Heart left ventricle (tissue), 16 donors: Measurements from ENCODE around the gene MDH2. TPM values are rescaled to one million over a fixed set of nuclear protein-coding genes. Genes with fewer than 3 reads are reported as not detected.
A peak's percentile ranks its signal among the peaks of the same experiment; 100 is the strongest.
"Not testable (repeated sequence)": the region's sequence is repeated elsewhere in the genome, so short reads cannot be mapped to it uniquely, and the experiment has no call there.

Experiments
- ATAC-seq, 4 donors: fragments of 200-7000 bp; cut with Tn5 transposase; one replicate each; pipeline ENCODE4 v1.9.1; 2020 to 2022; ENCODE audit warnings: moderate library complexity in 4 of 4, mild to moderate bottlenecking in 3 of 4, moderate number of reproducible peaks in 1 of 4
- DNase-seq, 5 donors: peaks; one replicate each; pipeline ENCODE4 v3.0.0-alpha.2; 2020
- H3K27ac ChIP-seq, 12 donors: fragments of 200-600 bp; sonication (generic) in 4 of 12; one replicate each; pipeline versions ENCODE4 v1.5.0 to v1.8.0; 2016 to 2022; ENCODE audit warnings: mild to moderate bottlenecking in 2 of 12
- H3K27me3 ChIP-seq, 9 donors: fragments of 200-600 bp; sonication (generic) in 2 of 9; one replicate each; pipeline versions ENCODE4 v1.5.1 to v1.8.0; 2016 to 2022; ENCODE audit warnings: mild to moderate bottlenecking in 3 of 9
- H3K36me3 ChIP-seq, 9 donors: fragments of 200-600 bp; sonication (generic) in 2 of 9; one replicate each; pipeline versions ENCODE4 v1.5.0 to v1.8.0; 2018 to 2022; ENCODE audit warnings: mild to moderate bottlenecking in 2 of 9
- H3K4me1 ChIP-seq, 12 donors: fragments of 200-600 bp; sonication (generic) in 4 of 12; one replicate each; pipeline versions ENCODE4 v1.5.0 to v1.8.0; 2016 to 2022; ENCODE audit warnings: mild to moderate bottlenecking in 3 of 12
- H3K4me3 ChIP-seq, 12 donors: fragments of 200-600 bp; sonication (generic) in 4 of 12; one replicate each; pipeline versions ENCODE4 v1.5.0 to v1.8.0; 2017 to 2022; ENCODE audit warnings: mild to moderate bottlenecking in 9 of 12, moderate library complexity in 4 of 12
- H3K9me3 ChIP-seq, 12 donors: fragments of 200-600 bp; sonication (generic) in 4 of 12; one replicate each; pipeline versions ENCODE4 v1.5.0 to v1.8.0; 2016 to 2022; ENCODE audit warnings: mild to moderate bottlenecking in 1 of 12
- POLR2A ChIP-seq, 2 donors: fragments of 450-650 bp; IDR thresholded peaks; one replicate each; pipeline ENCODE4 v1.6.1; 2017; ENCODE audit warnings: antibody characterized with exemption in 2 of 2, mild to moderate bottlenecking in 2 of 2, moderate library complexity in 2 of 2
- WGBS, 4 donors: extraction: QIAGEN DNeasy Blood & Tissue Kit in 2 of 4; methylation state at CpG; one replicate each; pipeline versions ENCODE4 v1.1.5 to v1.1.7; 2013 to 2018; 5-methylcytosine and 5-hydroxymethylcytosine counted together
- intact Hi-C, 10 donors: fragments of 100-400 bp; cut with DNase I; formaldehyde crosslinking; loops; one replicate each; pipeline versions ENCODE4 v1.11.1 to v1.14.2; 2022
- polyA plus RNA-seq, 2 donors: library from polyadenylated mRNA; stranded (reverse); fragments of 200-250 nt; gene quantifications; one replicate each; pipeline ENCODE4 v1.2.3, GENCODE V29; 2013
- total RNA-seq, 9 donors: library from RNA; depleted of rRNA in 2 of 9; stranded (reverse); fragments of >200 nt in 2 of 9; fragmentation: NEBNext Ultra II Directional in 3 of 9; extraction: Animal tissue kit (Norgen Biotek cat#: 25700) in 3 of 9; gene quantifications; one replicate each; pipeline versions ENCODE4 v1.1.0 to v1.2.4, GENCODE V29; 2016 to 2023
- TF ChIP-seq, protein P1 (sequence below), 12 donors: fragments of 200-600 bp; sonication (generic) in 4 of 12; IDR thresholded peaks; one replicate each; pipeline versions ENCODE4 v1.5.0 to v1.8.0; 2018 to 2022; ENCODE audit warnings: antibody characterized with exemption in 12 of 12, mild to moderate bottlenecking in 5 of 12
- donor health status: ischemic (EF 13 %, LVEDD 7.1; RV severe dilation, severe dysfunction).
- donor health status: healthy with polysubstance abuse.
- donor health status: DM: no; HTN: yes; CAD: no.
- donor health status: DM: no; HTN: no; CAD: no.
- donor health status: ischemic (EF 25% LVEDD 6.9; RV normal size, moderate dysfunction).
- donor health status: ischemic (EF 25% LVEDD 5.7; RV mildly dilated, moderate dysfunction).
- donor health status: healthy.
- donor health status: DM: yes; HTN: yes; CAD: no.
- donor health status: ischemic (EF 35%, LVEDD 5.7; RV mildly dilated, moderate dysfunction).
- donor health status: nonischemic (EF 11% LVEDD 7.7; RV severe dilation, severe dysfunction).
- donor health status: DM: yes; HTN: yes; CAD: no.
- donor health status: PGD.
- donor health status: ischemic (EF 29% LVEDD 5.4; RV normal size, mild dysfunction).
- donor health status: nonischemic (EF 23%, LVEDD 6.1; RV moderate dilation, normal function).

The MDH2 gene
- total and polyA plus RNA-seq, 11 donors = 140 to 591 (median 393) TPM

DNA sequence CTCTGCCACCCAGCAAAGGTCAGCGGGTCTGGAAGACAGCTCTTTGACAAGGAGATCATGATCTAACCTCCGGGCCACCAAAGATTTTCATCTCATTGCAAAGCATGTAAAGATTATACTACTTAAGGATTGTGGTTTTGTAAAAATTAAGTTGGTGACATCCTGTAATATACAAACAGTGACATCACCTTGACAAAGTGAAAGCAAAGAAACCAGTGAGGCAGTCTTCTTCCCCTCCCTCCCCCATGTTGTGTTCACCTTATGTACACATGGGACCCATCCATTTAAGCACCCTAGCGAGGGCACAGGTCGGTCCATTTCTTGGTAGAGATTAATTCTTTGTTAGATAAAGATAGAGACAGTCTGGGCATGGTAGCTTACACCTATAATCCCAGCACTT is 3.9 kb downstream of the MDH2 start:
- no peak for DNase-seq
- Histone ChIP-seq H3K4me1 (peaks cover 0 to 75% (median 31%) of the 10 kb centered on the region in 12 donors), H3K36me3 (peaks cover 0 to 50% (median 39%) of the 10 kb centered on the region in 9 donors), H3K9me3 (no peaks in the 10 kb centered on the region), H3K27me3 (no peaks in the 10 kb centered on the region), H3K27ac (peak overlapping the region in 1 of 12 donors; percentile 30), H3K4me3 (no peak overlapping the region)
- intact Hi-C loops = loop anchor here in 1 of 10 donors (10.0 kb wide), 1 partner anchor 83 kb away; no protein-coding TSS in a partner anchor
- 68 to 77% (median 71%) methylated on average over 4 of the region's 4 CpGs for WGBS, 4 donors
- ATAC-seq = no peak
- no peak for TF ChIP-seq POLR2A (IDR thresholded peaks at IDR 0.05)
- TF ChIP-seq, protein P1, sequence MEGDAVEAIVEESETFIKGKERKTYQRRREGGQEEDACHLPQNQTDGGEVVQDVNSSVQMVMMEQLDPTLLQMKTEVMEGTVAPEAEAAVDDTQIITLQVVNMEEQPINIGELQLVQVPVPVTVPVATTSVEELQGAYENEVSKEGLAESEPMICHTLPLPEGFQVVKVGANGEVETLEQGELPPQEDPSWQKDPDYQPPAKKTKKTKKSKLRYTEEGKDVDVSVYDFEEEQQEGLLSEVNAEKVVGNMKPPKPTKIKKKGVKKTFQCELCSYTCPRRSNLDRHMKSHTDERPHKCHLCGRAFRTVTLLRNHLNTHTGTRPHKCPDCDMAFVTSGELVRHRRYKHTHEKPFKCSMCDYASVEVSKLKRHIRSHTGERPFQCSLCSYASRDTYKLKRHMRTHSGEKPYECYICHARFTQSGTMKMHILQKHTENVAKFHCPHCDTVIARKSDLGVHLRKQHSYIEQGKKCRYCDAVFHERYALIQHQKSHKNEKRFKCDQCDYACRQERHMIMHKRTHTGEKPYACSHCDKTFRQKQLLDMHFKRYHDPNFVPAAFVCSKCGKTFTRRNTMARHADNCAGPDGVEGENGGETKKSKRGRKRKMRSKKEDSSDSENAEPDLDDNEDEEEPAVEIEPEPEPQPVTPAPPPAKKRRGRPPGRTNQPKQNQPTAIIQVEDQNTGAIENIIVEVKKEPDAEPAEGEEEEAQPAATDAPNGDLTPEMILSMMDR (IDR thresholded peaks at IDR 0.05) = no peak

DNA sequence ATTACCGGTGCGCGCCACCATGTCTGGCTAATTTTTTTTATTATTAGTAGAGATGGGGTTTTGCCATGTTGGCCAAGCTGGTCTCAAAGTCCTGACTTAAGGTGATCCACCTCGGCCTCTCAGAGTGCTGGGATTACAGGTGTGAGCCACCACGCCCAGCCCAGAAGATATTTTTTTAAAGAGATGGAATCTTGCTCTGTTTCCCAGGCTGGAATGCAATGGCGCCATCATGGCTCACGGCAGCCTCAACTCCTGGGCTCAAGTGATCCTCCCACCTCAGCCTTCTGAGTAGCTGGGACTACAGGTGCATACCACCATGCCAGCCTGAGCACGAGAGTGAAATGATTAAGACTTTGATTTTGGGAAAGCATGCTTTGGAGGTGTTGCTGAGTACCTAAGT is 4.8 kb downstream of the MDH2 start:
- not testable (repeated sequence) for ATAC-seq, H3K27me3 ChIP-seq, DNase-seq, H3K4me3 ChIP-seq, H3K27ac ChIP-seq, H3K9me3 ChIP-seq
- intact Hi-C loops = loop anchor here in 1 of 10 donors (10.0 kb wide), 1 partner anchor 82 kb away; no protein-coding TSS in a partner anchor
- Histone ChIP-seq H3K4me1 (peaks cover 0 to 78% (median 31%) of the 10 kb centered on the region in 12 donors), H3K36me3 (peaks cover 0 to 59% (median 47%) of the 10 kb centered on the region in 9 donors)
- 87 to 96% (median 92%) methylated on average over 7 to 8 of the region's 8 CpGs for WGBS, 4 donors

DNA sequence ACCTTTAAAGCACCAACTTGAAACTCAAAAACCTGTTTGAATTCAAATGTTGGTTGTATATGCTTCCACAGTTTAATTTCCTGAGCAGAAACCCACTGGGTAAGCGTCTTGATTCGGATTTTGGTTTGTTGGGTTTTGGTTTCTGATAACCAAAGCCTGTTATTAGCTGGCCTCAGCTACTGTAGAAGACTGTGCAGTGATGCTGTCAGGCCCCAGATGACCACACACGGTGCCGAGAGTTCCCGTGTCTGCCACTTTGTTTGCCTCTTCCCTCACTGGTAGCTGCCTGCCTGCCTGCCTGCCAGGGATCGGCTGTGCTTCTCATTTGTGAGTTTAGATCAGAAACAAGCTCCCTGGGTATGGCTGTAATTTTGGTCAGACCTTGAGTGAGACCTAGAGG is 5.6 kb downstream of the MDH2 start:
- WGBS, 4 donors = 50 to 78% (median 59%) methylated on average over 6 of the region's 6 CpGs
- Histone ChIP-seq H3K4me3 (no peak overlapping the region), H3K27me3 (no peaks in the 10 kb centered on the region), H3K36me3 (peaks cover 0 to 66% (median 55%) of the 10 kb centered on the region in 9 donors), H3K4me1 (peaks cover 0 to 82% (median 30%) of the 10 kb centered on the region in 12 donors), H3K27ac (peak overlapping the region in 3 of 12 donors; percentile 24 to 38 (median 28)), H3K9me3 (no peaks in the 10 kb centered on the region)
- TF ChIP-seq, protein P1 (IDR thresholded peaks at IDR 0.05) = no peak
- no peak for TF ChIP-seq POLR2A (IDR thresholded peaks at IDR 0.05)
- peak in 2 of 4 donors; percentile 18 to 41 for ATAC-seq
- intact Hi-C loops = loop anchor here in 1 of 10 donors (10.0 kb wide), 1 partner anchor 81 kb away; no protein-coding TSS in a partner anchor
- DNase-seq = peak in 1 of 5 donors; percentile 34

DNA sequence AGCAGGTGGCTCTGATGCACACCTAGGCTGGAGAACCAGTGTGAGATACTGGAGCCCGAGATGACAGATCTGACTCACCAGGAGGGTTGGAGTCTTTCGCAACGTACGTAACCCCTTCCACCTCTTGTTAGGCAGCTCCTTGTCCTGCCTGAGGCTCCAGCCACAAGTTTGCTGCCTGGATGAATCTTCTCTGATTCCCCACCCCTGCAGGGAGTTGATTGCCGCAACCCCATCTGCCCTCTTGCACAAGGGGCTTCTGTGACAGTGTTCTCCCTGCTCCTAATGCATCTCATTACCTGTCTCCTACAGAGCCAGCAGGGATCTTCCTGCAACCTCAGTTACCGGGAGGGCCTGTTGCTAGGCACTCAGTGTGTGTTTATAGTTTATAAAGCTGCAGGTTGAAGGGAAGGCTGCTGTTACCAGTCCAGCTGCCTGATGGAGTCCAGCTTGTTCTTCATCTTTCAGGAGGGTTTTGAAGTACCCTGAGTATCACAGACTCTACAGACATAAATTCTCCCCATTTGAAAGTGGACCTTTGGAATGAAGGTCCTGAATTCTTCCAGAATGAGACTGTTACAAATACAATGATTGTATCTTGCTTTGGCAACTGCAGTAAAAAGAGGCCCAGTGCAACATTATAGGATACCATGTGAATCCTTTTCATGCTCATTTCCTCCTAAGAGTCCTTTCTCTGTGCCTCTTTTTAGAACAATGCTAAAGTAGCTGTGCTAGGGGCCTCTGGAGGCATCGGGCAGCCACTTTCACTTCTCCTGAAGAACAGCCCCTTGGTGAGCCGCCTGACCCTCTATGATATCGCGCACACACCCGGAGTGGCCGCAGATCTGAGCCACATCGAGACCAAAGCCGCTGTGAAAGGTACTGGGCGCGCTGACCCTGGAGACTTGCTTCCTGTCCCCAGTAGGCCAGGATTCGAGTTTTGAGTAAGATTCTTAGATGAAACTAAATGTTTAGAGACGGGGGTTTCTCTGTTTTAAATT is 6.5 kb downstream of the MDH2 start:
- Histone ChIP-seq H3K27me3 (no peaks in the 10 kb centered on the region), H3K27ac (peak overlapping the region in 3 of 12 donors; percentile 36 to 54 (median 38)), H3K36me3 (peaks cover 2 to 76% (median 65%) of the 10 kb centered on the region in 9 donors), H3K4me1 (peaks cover 0 to 73% (median 23%) of the 10 kb centered on the region in 12 donors), H3K9me3 (no peaks in the 10 kb centered on the region), H3K4me3 (no peak overlapping the region)
- 76 to 80% (median 78%) methylated on average over 18 of the region's 18 CpGs for WGBS, 4 donors
- DNase-seq (no peak), ATAC-seq (peak; percentile 6 to 51 (median 32))
- intact Hi-C loops = loop anchor here in 1 of 10 donors (10.0 kb wide), 1 partner anchor 80 kb away; no protein-coding TSS in a partner anchor
- TF ChIP-seq POLR2A (IDR thresholded peaks at IDR 0.05) = no peak
- TF ChIP-seq, protein P1 (IDR thresholded peaks at IDR 0.05) = no peak
